ENCODE results near the gene CD2BP2. TPM values are rescaled to one million over a fixed set of nuclear protein-coding genes. Genes with fewer than 3 reads are reported as not detected.

The CD2BP2 gene
- total and polyA plus RNA-seq, 2 of the 8 experiments (the other 6 are each of a cell fraction or from before 2014, with no cell fraction given) = 22.4 to 55.3 TPM

- peaks cover 0 to 20% (median 15%) of the 10 kb centered on the region in 4 experiments; a peak in 6 of 7 replicates for H3K4me1 ChIP-seq (replicated peaks in 1 of 4; ENCODE audit: control insufficient read depth in 3 of 4, insufficient read depth in 4 of 4, low read length in 3 of 4)
- no peaks in the 10 kb centered on the region for H3K36me3 ChIP-seq (ENCODE audit: control insufficient read depth in 2 of 4, insufficient read depth in 4 of 4, low read length in 3 of 4)
- H2AK5ac ChIP-seq (ENCODE audit: low read depth, low read length) = no peak overlapping the region
- no peak overlapping the region for H3K56ac ChIP-seq (replicated peaks; ENCODE audit: insufficient read length, low read depth, low read length)
- H3K23me2 ChIP-seq (ENCODE audit: low read depth, low read length) = peaks cover 11% of the 10 kb centered on the region
- no peak overlapping the region for H3K4ac ChIP-seq (replicated peaks; ENCODE audit: insufficient read length, low read depth, low read length)
- no peak overlapping the region for H4K91ac ChIP-seq (replicated peaks; ENCODE audit: insufficient read length, low read length)
- no peak overlapping the region for H2BK120ac ChIP-seq (replicated peaks; ENCODE audit: low read depth, low read length)
- WGBS, 2 experiments (ENCODE audit: extremely low coverage in 1 of 2, insufficient coverage in 1 of 2, insufficient read length in 1 of 2, insufficient replicate concordance in 2 of 2, low coverage in 1 of 2, low lambda C conversion rate in 2 of 2, missing lambda C conversion rate in 1 of 2) = 86% methylated on average over 6 of the region's 6 CpGs; no CpG with 5 or more reads in 1 of the 2 experiments
- H3K9me3 ChIP-seq (ENCODE audit: insufficient read depth in 2 of 2, low read depth in 1 of 2, low read length in 1 of 2) = no peaks in the 10 kb centered on the region
- H4K8ac ChIP-seq (ENCODE audit: extremely low read depth, insufficient read depth, low read length) = no peak overlapping the region
- DNase-seq (ENCODE audit: low read depth in 1 of 2, low spot score in 2 of 2) (no peak), FAIRE-seq (no peak)
- H2BK12ac ChIP-seq (ENCODE audit: low read depth, low read length) = peak overlapping the region; percentile 68; the same call in 1 of the 2 replicates
- H2BK20ac ChIP-seq (ENCODE audit: low read length) = no peak overlapping the region
- no peak overlapping the region for H3K4me3 ChIP-seq (ENCODE audit: extremely low read depth in 1 of 4, insufficient read depth in 2 of 4, low read depth in 3 of 4, low read length in 4 of 4)
- H2BK5ac ChIP-seq (ENCODE audit: low read depth, low read length) = no peak overlapping the region
- H2BK15ac ChIP-seq (ENCODE audit: low read length) = 0 out of 2 replicates have a peak overlapping the region, but pooled peaks have one; percentile 61
- peak overlapping the region in 1 of 2 experiments; percentile 40; a peak in 1 of 4 replicates for H3K4me2 ChIP-seq (ENCODE audit: insufficient read depth in 1 of 2, low read depth in 2 of 2, low read length in 2 of 2)
- ChIA-PET CTCF (ENCODE audit: partially characterized antibody) (interaction anchor here (0.5 to 2.3 kb wide), 12 partner anchors 13 to 322 kb away, joined by 3 to 12 read pairs (median 4); partner anchors contain the start of genes CD2BP2, DCTPP1, ZNF48 and ZNF771), POLR2A (ENCODE audit: partially characterized antibody) (interaction anchor here (0.6 to 6.9 kb wide), 12 partner anchors 11 to 1110 kb away, joined by 3 to 79 read pairs (median 4); partner anchors contain the start of genes CD2BP2, SEPTIN1, ZNF48 and ZNF771)
- no peak overlapping the region for H3K23ac ChIP-seq (ENCODE audit: insufficient read length)
- H3K9ac ChIP-seq (replicated peaks in 1 of 4; ENCODE audit: extremely low read depth in 1 of 4, low read depth in 3 of 4, low read length in 3 of 4) = no peak overlapping the region
- H3K18ac ChIP-seq (ENCODE audit: extremely low read depth, low read length) = no peak overlapping the region
- H3K79me1 ChIP-seq (ENCODE audit: low read depth, low read length) = peaks cover 8% of the 10 kb centered on the region
- no peak overlapping the region for H4K5ac ChIP-seq (ENCODE audit: insufficient read length, low read depth, low read length)
- H3K27ac ChIP-seq (ENCODE audit: low read depth, low read length) = no peak overlapping the region
- H3K79me2 ChIP-seq (ENCODE audit: control insufficient read depth in 1 of 2, insufficient read depth in 2 of 2, low read length in 2 of 2) = peaks cover 0 to 22% of the 10 kb centered on the region in 2 experiments; a peak in 2 of 4 replicates
- peaks cover 0 to 16% of the 10 kb centered on the region in 2 experiments for H4K20me1 ChIP-seq (replicated peaks in 1 of 2; ENCODE audit: control insufficient read depth in 1 of 2, insufficient read depth in 2 of 2, low read length in 2 of 2)
- no peaks in the 10 kb centered on the region for H3K27me3 ChIP-seq (replicated peaks in 1 of 4; ENCODE audit: control insufficient read depth in 3 of 4, extremely low read depth in 1 of 4, insufficient read depth in 3 of 4, low read length in 3 of 4)
- H2AFZ ChIP-seq (ENCODE audit: low read length) = no peak overlapping the region
- no peak overlapping the region for H3K14ac ChIP-seq (ENCODE audit: insufficient read length)
- TF ChIP-seq RNF2 (IDR thresholded peaks at IDR 0.05; ENCODE audit: borderline replicate concordance, low read depth, low read length, missing control alignments, poor library complexity, severe bottlenecking) (no peak), TEAD4 (IDR thresholded peaks at IDR 0.05; ENCODE audit: low read depth, low read length) (no peak), CEBPB (IDR thresholded peaks at IDR 0.05; ENCODE audit: low read depth, low read length) (no peak), SP4 (IDR thresholded peaks at IDR 0.05; ENCODE audit: low read length) (no peak), TBP (IDR thresholded peaks at IDR 0.05; ENCODE audit: low read depth, low read length) (no peak), ZNF274 (IDR thresholded peaks at IDR 0.05; ENCODE audit: borderline replicate concordance, extremely low read depth, low read length) (no peak), SIRT6 (IDR thresholded peaks at IDR 0.05; ENCODE audit: low read length) (no peak), KDM4A (IDR thresholded peaks at IDR 0.05; ENCODE audit: low read depth, low read length, severe bottlenecking) (no peak), ATF2 (IDR thresholded peaks at IDR 0.05; ENCODE audit: low read length) (no peak), TAF1 (IDR thresholded peaks at IDR 0.05; ENCODE audit: low read depth, low read length) (no peak), KDM5A (IDR thresholded peaks at IDR 0.05; ENCODE audit: low read length) (no peak)
These were observed 17.1 kb upstream of the CD2BP2 start for GRCh38 chr16:30372038-30372712.

Measured in H1 (cell line).